HTERT RPE-1 (cell line): ENCODE results near the gene XPA.

ENCODE experiments used
- in situ Hi-C: fragments of 300-500 bp; cut with MboI; formaldehyde crosslinking; loops from 4 replicates; pipeline ENCODE4 v1.14.3; 2020; ENCODE audit warnings: low sequenced_read_pairs

The XPA gene

GRCh38 chr9:97659771-97660170 lies 37.4 kb downstream of the XPA start:
- in situ Hi-C loops = no loop called here

GRCh38 chr9:97658707-97659106 lies 38.4 kb downstream of the XPA start:
- in situ Hi-C loops = no loop called here

- in situ Hi-C loops = no loop called here
Measured at GRCh38 chr9:97651646-97652045, 45.5 kb downstream of the XPA start.

- in situ Hi-C loops = no loop called here
Measured at GRCh38 chr9:97647996-97648395, 49.1 kb downstream of the XPA start.

- in situ Hi-C loops = no loop called here
Measured at GRCh38 chr9:97645720-97646119, 51.4 kb downstream of the XPA start.

GRCh38 chr9:97640325-97640724 lies 56.8 kb downstream of the XPA start:
- in situ Hi-C loops = no loop called here

GRCh38 chr9:97638666-97639065 lies 58.5 kb downstream of the XPA start:
- in situ Hi-C loops = no loop called here

GRCh38 chr9:97636903-97637302 lies 60.2 kb downstream of the XPA start:
- in situ Hi-C loops = no loop called here

- in situ Hi-C loops = no loop called here
Measured at GRCh38 chr9:97635026-97635425, 62.1 kb downstream of the XPA start.

- in situ Hi-C loops = no loop called here
Measured at GRCh38 chr9:97633859-97634490, 63.2 kb downstream of the XPA start.

GRCh38 chr9:97632985-97633858 lies 63.9 kb downstream of the XPA start, which contains the start of the genes NCBP1 and TSTD2:
NCBP1 (plus strand) TSS chr9:97633821; CDS start chr9:97633882, 61 bp downstream.
TSTD2 (minus strand) TSS chr9:97633368; CDS start chr9:97627562, 5,806 bp downstream.
- in situ Hi-C loops = no loop called here

GRCh38 chr9:97632248-97632984 lies 64.7 kb downstream of the XPA start:
- in situ Hi-C loops = no loop called here

- in situ Hi-C loops = no loop called here
Measured at GRCh38 chr9:97630591-97630990, 66.5 kb downstream of the XPA start.

- in situ Hi-C loops = no loop called here
Measured at GRCh38 chr9:97629156-97629555, 68.0 kb downstream of the XPA start.

GRCh38 chr9:97628668-97629067 lies 68.5 kb downstream of the XPA start:
- in situ Hi-C loops = no loop called here

- in situ Hi-C loops = no loop called here
Measured at GRCh38 chr9:97627624-97628023, 69.5 kb downstream of the XPA start.

- in situ Hi-C loops = no loop called here
Measured at GRCh38 chr9:97625620-97626019, 71.5 kb downstream of the XPA start.
